NCI-H128 (cell line): ENCODE data around the gene SERPINB7.

Experiments used
- DNase-seq: peaks from one replicate; lab custom pipeline; 2025; ENCODE audit not compliant: unreplicated experiment; lab: John Stamatoyannopoulos, UW

SERPINB7 gene

GRCh38 chr18:63837590-63837989, 62.4 kb downstream of the SERPINB7 start:
- DNase-seq: no peak

GRCh38 chr18:63843008-63843407, 67.8 kb downstream of the SERPINB7 start:
- DNase-seq: no peak

- no peak for DNase-seq
Measured at GRCh38 chr18:63844254-63844653, 69.0 kb downstream of the SERPINB7 start.

GRCh38 chr18:63848159-63848558, 72.9 kb downstream of the SERPINB7 start:
- DNase-seq: peak; percentile 44

GRCh38 chr18:63850020-63850419, 74.8 kb downstream of the SERPINB7 start:
- no peak for DNase-seq

GRCh38 chr18:63850636-63851035, 75.4 kb downstream of the SERPINB7 start:
- no peak for DNase-seq
